Measurements from ENCODE around the gene RAMP2.

DNA sequence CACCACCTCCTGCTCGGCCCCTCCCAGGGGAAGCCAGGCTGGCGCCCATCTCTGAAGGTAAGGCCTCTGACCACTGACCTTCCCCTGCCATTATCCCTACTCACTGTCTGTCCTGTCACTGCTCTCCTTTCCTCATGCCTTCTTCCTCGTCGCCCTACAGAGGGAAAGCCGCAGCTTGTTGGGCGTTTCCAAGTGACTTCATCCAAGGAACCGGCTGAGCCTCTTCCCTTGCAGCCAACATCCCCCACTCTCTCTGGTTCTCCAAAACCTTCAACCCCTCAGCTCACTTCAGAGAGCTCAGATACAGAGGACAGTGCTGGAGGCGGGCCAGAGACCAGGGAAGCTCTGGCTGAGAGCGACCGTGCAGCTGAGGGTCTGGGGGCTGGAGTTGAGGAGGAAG, 34.4 kb downstream of the RAMP2 start:
- TF ChIP-seq, protein P1, sequence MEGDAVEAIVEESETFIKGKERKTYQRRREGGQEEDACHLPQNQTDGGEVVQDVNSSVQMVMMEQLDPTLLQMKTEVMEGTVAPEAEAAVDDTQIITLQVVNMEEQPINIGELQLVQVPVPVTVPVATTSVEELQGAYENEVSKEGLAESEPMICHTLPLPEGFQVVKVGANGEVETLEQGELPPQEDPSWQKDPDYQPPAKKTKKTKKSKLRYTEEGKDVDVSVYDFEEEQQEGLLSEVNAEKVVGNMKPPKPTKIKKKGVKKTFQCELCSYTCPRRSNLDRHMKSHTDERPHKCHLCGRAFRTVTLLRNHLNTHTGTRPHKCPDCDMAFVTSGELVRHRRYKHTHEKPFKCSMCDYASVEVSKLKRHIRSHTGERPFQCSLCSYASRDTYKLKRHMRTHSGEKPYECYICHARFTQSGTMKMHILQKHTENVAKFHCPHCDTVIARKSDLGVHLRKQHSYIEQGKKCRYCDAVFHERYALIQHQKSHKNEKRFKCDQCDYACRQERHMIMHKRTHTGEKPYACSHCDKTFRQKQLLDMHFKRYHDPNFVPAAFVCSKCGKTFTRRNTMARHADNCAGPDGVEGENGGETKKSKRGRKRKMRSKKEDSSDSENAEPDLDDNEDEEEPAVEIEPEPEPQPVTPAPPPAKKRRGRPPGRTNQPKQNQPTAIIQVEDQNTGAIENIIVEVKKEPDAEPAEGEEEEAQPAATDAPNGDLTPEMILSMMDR (IDR thresholded peaks at IDR 0.05; ENCODE audit: low read length): no peak
- no peak for TF ChIP-seq EZH2 (optimal IDR thresholded peaks at IDR 0.05; ENCODE audit: low read depth, low read length)
